NCI-H187 (cell line): Measurements from ENCODE around the gene SOS1.

ENCODE experiments used
- DNase-seq, 2 experiments: peaks; one replicate each; lab custom pipeline; 2025; lab: John Stamatoyannopoulos, UW

Gene SOS1

GRCh38 chr2:39024833-39025232, 96.0 kb downstream of the SOS1 start:
- DNase-seq, result no peak

- DNase-seq, result no peak
These were observed 97.2 kb downstream of the SOS1 start for GRCh38 chr2:39023649-39024048.

DNA sequence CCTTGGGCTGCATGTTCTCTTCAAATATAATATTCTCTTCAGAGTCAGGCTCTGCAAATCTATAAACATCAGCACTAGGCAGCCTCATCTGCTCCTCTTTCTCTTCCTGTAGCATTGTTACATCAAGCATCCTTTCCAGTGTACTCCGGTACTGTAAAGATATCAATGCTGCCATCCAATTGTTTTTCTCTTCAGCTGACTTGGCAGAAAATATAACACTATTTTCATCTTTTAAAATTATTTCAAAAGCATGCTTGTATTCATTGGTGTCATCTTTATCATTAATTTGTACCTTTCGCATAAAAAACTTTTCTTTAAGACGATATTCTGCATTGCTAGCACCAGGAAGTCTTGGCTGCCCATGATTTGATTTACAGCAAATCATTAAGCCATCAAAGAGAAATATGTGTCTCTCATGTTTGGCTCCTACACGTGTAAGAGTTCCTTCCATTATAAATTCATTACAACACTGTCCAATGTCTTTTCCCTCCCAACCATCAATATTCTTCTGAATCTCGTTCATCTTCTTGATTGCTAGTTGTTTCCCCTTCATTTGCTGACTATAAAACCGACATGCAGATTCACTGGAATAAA, 98.1 kb downstream of the SOS1 start:
- DNase-seq, result no peak

DNA sequence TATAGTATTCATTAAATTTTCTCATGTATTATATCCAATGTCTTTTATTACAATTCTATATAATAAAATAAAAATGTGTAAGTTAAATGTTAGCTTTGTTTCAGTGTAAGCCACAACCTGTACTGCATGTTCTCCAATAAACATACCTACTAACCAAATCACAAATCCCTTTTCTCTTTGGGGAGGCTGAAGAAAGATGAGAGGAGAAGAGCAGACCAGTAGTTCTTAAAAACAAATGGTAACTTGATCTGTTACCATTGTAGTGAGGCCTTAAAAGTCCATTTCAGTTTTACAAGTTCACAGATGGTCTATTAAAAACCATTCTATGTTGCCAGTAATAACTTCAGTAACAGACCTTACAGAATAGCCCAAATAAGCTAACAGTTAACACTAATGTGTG, 100.5 kb downstream of the SOS1 start:
- no peak for DNase-seq

DNA sequence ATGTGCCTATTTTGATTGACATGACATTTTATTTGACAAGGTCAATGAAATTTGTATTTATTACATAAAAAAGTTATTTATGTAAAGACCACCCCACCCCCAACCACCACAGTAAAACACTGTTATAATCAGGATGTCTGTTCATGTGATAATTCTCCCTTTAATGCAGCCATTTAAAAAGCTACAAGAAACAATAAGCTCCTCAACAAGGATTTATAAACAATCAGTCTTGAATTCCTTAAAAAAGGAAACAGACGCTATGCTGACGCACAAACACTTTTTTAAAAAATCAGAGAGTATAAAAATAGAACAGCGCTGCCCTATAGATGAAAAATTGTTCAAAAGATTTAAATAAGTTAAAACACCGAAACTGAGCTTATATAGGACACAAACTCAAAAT, 102.2 kb downstream of the SOS1 start:
- no peak for DNase-seq

GRCh38 chr2:39017334-39017733, 103.5 kb downstream of the SOS1 start:
- DNase-seq, result no peak

DNA sequence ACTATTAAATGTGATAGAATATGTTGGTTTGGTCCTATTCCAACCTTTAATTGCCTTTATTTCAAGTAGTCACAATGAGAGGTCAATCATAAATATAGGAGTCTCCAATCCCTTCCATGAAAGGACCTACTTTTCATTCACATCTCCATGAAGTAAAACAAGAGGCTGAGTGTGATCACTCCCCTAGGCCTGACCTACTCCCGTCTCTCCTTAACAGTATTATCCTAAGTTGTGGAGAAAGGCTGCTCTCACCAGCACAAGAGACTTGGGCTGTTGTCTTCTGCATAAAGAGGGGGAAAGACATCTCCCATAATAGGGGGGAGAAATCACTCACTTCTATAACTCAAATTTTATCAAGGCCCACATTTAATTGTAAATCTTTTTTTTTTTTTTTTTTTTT, 105.4 kb downstream of the SOS1 start:
- no peak for DNase-seq

DNA sequence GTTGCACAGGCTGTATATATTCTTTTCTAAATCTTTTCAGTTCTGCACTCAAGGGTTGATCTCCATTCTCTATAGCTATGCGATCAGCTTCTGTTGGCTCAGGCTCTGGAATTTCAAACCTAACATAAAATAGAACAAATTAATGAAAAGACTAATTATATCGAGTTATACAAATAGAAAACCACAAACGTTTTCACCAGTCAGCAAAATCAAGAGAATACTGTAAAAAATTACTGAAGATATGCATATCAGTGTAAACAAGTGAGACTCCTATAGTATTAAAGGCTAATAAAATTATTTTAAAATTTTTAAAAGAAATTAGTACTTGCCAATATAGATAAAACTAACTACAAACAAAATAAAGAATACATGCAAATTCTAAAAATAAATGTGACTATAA, 107.0 kb downstream of the SOS1 start:
- no peak for DNase-seq

DNA sequence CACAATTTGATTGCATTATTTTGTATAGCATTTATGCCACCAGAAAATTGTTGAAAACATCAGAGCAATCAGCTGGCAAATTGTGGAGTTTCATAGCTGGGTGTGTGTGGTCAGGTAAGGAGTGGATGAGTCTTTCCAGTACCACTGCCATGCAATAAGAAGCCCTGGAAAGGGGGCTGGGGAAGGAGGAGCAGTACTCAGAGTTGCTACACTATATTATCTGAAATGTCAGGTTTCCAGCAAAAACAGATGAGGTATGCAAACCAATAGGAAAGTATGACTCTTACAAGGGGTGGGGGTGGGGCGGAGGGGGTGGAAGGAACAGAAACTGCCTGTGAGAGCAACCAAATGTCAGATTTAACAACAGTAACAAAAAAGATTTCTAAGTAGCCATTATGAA, 112.2 kb downstream of the SOS1 start:
- DNase-seq, result no peak

DNA sequence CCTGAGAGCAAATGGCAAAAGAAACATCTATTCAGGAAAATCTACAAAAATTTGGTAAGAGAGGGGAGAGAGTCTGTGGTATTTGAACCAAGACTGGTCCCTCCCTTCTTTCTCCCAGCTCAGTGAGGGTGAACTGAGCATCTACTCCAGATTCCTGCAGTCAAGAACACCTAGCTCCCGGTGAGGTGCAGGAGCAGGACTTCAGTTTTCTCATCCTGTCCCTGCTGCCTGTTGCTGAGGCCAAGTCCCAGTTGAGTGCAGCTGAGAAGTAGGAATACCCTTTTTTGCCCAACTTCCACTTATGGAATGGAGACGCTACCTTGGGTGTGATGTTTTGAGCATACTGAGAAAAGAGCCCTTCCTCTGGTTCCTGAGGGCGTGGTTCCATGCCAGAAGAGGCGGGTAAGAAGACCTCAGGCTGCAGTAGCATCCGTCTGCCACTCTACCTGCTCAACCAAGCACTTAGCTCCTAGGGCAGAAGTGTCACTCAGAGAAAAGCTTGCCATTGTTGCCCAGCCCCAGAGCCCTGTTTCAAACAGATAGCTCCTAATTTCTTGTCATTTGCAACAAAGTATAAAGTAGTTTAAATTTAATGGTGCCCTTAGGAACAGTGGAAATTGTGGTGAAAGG, 112.9 kb downstream of the SOS1 start:
- no peak for DNase-seq

DNA sequence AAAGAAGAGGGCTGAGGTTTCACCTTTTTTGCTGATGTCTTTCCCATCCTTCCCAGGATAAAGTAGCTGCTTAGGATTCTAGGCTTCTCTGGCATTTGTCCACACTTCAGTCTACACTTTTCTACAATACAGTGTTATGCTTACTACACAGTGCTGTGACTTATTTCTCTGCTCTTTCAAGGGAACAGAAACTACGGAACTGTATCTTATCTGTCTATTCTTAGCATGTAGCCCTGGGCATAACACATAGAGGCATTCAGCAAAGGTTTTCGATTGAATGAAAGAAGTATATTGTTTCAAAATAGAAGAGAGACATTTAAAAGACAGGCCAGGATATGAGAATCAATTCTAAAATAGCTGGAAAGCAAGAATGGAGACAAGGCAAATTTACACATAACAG, 120.3 kb downstream of the SOS1 start:
- DNase-seq, result no peak

GRCh38 chr2:38997781-38998180, 123.1 kb downstream of the SOS1 start:
- DNase-seq, result no peak

GRCh38 chr2:38991899-38992298, 129.0 kb downstream of the SOS1 start:
- no peak for DNase-seq

GRCh38 chr2:38988716-38989115, 132.1 kb downstream of the SOS1 start:
- DNase-seq, result no peak

DNA sequence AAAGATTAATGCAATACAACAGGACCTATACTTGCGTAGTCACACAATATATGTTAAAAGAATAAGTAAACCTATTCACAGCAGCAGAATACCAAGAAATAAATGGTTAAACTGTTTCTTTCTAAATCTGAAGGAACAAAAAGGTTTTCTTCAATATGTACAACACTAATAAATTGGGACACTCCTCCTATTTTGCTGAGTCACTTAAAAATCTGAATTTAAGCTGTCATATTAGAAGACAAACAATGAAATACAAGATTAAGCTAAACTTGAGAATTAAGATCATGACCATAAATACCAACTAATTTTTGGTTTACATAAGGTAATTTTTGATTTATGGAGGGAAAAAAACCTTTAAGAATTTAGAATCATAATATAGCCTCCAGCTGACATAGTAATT, 138.4 kb downstream of the SOS1 start:
- DNase-seq, result no peak

GRCh38 chr2:38981670-38982357, 139.0 kb downstream of the SOS1 start:
- DNase-seq, result no peak

DNA sequence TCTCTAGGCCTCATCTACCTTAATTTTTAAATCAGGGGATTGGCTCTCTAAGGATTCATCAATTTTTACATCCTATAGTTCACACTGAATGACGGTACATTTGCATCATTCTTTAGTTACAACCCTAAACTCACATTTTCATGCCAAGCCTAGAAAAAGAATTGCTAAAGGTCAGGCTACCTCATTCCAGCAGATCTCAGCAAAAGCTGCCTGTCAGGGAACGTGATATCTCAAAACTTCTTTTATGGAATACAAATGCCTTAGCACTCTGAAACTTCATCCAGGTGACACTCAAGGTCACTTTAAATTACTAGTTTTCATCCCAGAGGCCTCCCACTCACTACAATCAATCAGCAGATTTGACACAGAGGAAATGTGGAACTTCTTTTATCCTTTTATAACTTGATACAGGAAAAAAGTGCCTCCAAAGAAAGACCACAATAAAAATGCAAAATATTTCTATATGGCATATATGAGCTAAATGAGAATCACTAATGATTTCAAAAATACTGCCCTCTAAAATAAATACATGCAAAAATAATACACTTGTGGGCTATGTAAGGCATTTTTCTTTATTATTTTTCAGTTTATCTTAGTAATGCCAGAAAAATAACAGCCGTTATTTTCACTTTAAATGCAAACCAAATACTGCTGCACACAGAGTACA, 139.7 kb downstream of the SOS1 start:
- DNase-seq, result no peak

GRCh38 chr2:38978908-38979307, 141.9 kb downstream of the SOS1 start:
- DNase-seq, result no peak

DNA sequence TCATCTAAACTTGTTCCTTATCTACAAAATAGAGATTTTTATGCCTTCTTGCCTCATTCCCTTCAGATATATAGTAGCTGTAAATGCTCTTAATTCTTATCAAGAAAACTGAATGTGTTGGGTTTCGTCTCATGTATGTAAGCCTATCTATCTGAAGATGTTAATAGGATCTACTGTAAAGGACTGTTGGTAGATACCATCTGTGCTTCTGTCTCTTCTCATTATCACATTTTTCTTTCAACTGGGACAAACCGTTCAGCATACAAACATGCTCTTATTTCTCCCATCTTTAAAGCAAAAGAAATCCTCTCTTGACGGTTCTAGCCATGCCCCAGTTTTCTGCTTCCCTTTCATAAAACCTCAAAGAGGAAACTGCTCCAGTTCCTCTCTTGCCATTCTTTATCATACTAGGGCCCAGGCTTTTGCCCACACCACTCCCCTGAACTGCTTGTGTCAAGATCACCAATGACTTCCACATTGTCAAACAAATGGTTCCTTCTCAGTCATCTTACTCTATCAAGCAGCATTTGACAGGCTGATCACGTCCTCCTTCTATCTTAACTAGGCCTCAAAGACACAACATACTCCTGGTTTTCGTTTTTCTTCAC, 142.5 kb downstream of the SOS1 start:
- DNase-seq, result no peak

DNA sequence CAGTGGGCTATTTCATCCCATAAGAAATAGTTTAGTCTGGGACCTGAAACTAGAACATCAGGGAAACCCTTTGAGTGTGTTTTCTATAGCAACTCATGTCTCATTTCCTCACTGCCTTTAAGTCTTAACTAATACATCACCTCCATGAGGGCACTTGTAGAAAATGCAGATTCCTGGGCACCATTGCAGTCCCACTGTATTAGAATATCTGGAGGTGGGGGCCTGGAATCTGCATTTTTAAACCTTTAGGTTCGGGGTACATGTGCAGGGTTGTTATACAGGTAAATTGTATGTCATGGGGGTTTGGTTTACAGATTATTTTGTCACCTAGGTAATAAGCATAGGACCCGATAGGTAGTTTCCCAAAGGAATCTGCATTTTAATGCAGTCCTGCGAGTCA, 143.8 kb downstream of the SOS1 start:
- no peak for DNase-seq

DNA sequence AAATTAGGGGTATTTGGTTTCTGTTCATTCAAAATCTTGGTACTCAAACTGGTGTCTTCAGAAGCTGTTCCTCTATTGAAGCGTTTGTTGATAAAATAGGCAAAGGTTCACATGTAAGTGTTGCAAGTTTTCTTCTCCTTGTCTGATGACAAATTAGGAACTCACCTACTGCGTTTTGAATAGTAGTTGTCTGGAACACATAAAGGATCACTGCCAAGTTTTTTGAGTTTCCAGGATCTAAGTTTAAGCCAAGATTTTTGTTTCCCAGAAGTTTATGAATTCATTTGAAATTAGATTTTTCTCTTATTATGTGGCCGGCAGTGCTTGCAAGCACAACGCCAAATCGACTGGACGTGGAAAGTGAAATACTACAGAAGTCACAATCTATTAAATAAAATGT, 145.8 kb downstream of the SOS1 start:
- no peak for DNase-seq

DNA sequence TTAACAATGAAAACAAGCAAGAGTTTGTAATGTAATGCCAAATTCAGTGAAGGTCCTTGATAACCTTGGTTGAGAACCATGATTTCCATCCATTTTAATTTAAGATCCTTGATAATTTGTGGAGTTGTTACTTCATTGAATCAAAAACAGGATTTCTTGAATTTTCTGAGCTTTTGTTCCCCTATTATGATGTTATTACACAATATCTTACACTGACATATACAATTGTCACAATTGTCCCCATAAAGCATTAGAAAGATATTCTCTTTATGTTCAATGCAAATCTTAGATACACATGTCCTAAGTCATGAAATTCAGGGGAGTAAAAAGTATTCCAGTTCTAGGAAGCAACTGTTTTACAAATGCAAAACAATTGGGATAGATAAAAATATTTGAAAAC, 147.6 kb downstream of the SOS1 start:
- no peak for DNase-seq

GRCh38 chr2:38971377-38971776, 149.5 kb downstream of the SOS1 start:
- DNase-seq, result no peak
